NCI-H774 (cell line): ENCODE results near the gene TRMT10C.
"Not testable (repeated sequence)": the region's sequence is repeated elsewhere in the genome, so short reads cannot be mapped to it uniquely, and the experiment has no call there.

Experiments used
- DNase-seq: peaks from one replicate; lab custom pipeline; 2025; lab: John Stamatoyannopoulos, UW

TRMT10C gene

DNA sequence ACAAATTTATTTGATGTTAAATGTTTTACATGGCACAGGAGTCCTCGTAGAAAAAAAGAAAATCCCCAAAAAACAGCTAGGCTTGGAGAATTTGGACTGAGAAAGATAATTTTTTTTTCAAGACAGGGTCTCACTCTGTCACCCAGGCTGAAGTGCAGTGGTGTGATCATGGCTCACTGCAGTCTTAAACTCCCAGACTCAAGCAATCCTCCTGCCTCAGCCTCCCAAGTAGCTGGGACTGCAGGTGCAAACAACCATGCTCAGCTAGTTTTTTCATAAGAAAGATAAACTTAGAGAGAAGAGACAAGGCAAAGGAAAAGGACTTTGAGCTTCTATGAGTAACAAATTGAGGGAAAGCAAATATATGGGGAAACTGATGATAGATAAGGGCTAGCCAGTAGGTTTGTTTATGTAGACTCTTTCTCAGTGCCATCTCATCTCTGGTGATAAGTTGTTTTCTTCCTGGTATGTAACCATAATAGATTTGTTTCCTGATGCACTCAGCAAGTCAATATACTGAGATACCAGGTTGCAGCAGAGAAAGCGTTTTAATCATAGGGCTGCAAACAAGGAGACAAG, 13.1 kb upstream of the TRMT10C start:
- DNase-seq, result no peak

DNA sequence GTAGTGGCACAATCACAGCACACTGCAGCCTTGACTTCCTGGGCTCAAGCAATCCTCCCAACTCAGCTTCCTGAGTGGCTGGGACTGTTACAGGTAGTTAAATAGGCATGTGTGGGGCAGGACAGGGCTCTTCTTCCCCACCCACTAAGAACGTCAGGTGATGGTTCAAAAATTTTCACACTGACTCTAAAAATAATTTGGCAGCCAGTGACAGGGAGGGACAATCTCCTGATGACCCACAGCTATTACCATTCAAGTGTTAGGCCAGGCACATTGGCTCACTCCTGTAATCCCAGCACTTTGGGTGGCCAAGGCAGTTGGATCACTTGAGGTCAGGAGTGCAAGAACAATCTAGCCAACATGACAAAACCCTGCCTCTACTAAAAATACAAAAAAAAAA, 12.2 kb upstream of the TRMT10C start:
- DNase-seq, result no peak

DNA sequence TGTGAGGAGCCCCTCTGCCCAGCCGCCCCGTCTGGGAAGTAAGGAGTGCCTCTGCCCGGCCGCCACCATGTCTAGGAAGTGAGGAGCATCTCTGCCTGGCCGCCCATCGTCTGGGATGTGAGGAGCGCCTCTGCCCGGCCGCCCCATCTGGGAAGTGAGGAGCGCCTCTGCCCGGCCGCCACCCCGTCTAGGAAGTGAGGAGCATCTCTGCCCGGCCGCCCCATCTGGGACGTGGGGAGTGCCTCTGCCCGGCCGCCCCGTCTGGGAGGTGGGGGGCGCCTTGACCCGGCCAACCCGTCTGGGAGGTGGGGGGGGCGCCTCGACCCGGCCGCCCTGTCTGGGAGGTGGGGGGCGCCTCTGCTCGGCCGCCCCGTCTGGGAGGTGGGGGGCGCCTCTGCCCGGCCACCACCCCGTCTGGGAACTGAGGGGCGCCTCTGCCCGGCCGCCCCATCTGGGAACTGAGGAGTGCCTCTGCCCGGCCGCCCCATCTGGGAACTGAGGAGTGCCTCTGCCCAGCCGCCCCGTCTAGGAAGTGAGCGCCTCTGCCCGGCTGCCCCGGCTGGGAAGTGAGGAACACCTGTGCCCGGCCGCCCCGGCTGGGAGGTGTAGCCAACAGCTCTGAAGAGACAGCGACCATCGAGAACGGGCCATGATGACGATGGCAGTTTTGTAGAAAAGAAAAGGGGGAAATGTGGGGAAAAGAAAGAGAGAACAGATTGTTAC, 10.1 kb upstream of the TRMT10C start:
- not testable (repeated sequence) for DNase-seq

DNA sequence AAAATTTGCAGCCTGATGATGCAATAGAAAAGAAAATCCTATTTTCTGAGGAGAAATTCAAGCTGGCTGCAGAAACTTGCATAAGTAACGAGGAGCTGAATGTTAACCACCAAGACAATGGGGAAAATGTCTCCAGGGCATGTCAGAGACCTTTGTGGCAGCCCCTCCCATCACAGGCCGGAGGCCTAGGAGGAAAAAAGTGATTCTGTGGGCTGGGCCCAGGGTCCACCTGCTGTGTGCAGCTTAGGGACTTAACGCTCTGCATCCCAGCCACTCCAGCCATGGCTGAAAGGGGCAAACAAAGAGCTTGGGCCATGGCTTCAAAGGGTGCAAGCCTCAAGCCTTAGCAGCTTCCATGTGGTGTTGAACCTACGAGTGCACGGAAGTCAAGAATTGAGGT, 8.3 kb upstream of the TRMT10C start:
- not testable (repeated sequence) for DNase-seq

DNA sequence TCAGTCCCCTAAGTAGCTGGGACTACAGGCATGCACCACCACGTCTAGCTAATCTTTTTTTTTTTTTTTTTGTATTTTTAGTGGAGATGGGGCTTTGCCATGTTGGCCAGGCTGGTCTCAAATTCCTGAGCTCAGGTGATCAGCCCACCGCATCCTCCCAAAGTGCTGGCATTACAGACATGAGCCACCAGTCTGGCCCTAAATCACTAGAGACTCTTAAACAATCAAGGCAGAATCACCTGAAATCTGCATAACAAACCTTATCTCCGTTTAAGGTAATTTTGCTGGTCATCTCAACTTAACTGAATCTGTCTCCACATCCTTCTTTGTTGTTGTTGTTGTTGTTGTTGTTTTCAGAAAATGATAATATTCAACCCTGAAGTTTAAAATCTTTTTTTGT, 5.6 kb upstream of the TRMT10C start:
- DNase-seq, result no peak

DNA sequence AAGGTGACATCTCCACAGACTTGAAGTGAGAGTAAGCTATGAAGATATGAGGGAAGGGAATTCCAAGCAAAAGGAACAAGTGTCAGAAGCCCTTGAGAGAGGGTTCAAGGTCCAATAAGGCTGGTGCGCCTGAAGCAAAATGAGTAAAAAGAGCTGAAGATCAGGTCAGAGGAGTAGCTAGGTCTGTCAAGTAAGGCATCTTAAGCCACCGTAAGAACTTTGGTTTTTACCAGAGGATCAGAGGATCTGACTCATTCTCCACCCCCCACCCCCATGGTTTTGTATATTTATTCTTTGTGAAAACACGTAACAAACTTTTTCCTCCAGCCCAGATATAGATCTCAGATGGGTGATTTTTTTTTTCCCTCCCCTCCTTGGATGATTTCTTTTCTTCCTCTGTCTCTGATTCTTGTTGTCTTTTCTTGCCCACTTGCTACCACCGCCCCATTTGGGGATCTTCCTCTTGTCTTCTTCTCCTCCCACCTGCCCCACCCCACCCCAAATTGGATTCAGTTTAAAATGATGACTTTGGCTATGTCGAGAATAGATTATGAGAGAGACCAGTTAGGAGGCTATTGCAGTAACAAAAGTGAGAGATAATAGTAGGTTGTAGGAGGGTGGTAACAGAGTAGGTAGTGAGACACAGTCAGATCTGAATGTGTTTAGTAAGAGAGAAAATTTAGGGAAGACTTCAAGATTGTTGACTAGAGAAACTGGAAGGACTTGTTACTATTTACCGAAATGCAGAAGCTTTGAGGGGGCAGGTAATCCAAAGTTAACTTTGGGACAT, 6.1 kb downstream of the TRMT10C start:
- DNase-seq, result no peak

DNA sequence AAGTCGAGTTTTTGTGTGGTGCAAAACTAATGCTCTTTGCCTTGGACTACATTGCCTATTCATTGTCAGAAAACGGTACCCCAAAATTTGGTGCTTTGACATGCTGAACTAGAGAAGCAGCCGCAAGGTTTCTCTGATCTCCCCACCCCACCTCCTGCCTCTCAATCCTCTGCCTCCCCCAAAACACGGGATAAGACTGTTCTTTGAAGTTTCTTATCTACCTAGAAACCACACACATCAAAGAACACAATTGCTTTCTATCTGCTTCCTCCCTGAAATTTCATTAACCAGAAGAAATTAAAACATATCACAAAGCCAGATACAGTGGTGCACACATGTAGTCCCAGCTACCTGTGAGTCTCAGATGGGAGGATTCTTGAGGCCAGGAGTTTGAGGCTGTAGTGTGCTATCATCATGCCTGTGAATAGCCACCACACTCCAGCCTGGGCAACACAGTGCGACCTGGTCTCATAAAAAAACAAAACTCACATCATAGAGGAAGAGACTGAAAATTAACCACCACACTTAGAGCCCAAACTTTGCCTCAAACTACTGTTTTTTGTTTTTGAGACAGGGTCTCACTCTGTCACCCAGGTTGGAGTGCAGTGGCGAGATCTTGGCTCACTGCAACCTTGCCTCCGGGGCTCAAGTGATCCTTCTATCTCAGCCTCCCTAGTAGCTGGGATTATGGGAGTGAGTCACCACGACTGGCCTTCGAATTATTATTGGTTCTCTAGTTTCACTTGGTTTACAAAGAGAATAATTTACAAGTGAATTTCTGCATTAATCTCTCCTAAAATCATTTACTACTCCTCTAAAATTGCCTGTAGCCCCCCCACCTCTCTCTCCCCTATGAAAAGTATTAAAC, 9.6 kb downstream of the TRMT10C start:
- no peak for DNase-seq

DNA sequence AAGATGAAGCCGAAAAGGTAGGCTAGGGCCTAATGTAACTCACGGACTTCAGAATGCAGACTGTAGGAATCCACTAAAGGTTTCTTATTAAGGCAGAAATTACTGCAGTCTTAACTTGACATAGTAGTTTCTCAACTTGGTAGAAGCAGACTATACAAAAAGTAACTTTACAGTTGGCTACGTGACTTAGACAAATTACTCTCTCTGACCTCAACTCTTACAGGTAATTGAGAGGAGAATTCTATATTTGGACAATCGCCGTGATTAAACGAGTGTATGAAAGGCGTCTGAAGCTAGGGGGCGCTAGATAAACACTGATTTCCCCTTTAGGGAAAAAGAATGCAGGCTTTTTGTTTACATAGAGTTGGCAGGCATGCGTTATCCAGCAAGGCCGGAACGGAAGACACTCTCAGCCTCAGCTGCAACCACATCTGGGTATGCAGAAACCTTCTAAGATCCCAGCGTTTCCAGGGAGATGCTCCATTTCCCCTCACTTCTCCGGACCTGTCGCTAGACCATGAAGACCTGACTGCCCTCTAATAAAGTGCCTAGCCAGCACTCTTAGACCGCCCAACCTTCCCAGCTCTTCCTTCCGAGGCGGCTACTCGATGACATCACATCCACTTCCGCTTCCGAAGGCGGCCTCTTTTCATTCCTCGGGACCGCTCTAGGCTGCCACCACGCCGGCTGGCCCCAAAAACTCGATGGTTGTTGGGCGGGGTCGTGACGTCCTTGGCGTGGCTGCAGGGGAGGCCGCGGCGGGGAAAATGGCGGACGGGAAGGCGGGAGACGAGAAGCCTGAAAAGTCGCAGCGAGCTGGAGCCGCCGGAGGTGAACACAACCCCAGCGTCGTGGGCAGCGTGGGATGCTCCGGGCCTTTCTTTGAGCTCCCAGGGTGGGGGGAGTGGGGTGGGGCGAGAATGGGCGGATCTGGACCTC, 12.1 kb downstream of the TRMT10C start, which contains the start of gene PCNP:
TSS of gene PCNP (plus strand) at position 732 of the 939 bp plus-strand sequence. CDS start at position 768, 36 bp downstream.
- peak; percentile 99 for DNase-seq

DNA sequence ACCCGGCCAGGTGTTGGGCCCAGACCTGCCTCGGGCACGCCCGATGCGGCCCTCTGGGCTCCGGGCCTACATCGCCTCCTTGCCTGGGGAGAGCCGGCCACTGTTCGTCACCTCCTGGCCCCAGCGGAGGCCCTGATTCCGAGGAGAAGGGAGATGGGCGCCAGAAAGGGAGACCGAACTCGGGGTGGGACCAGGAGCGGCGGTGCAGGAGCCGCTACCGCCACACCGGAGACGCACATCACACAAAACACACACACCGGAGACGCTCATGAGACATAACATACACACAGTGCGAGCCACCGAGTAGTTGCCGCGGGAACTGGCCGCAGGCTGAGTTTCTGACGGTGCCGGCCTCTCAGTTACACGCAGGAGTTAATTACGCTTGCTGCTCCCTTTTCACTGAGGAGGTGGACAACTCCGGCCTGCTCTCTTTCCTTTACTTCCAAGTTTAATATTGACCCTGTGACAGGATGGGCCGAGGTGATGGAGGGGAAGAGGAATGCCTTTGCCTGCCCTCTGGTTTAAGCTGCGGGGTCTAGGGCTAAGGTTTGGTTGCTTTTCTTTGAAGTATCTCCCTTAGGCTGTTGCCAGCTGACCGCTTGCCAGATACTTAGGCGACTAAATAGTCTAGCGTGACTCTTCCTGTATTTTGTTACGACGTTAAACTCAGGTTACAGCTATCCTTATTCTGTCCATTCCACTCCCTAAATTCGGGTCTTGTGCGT, 12.9 kb downstream of the TRMT10C start:
- DNase-seq, result peak; percentile 38

DNA sequence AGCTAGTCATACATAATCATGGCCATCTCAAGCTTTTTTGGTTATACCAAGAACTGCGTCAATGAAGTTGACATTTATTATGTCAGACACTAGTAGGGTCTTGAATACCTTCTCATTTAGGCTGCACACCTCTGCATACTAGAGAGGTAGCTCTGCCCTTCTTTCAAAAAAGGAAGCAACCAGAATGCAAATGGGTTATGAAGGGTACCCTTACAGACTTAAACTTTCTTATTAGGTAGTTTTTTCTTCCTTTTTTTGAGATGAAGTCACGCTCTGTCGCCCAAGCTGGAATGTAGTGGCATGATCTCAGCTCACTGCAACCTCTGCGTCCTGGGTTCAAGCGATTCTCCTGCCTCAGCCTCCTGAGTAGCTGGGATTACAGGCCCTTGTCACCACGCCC, 15.6 kb downstream of the TRMT10C start:
- DNase-seq, result no peak

DNA sequence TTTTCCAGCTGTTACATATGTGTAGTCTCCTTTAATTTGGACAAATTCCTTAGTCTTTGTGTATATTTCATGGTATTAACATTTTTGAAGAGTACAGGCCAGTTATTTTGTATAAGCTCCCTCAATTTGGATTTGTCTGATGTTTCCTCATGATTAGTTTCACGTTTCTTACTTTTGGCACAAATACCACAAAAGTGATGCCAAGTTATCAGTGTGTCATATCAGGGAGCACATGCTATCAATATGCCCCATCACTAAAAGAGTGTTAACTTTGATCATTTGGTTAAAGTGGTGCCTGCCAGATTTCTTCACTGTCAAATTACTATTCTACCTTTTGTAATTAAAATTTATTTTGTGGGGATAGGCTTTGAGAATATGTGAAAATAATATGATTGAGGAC, 26.9 kb downstream of the TRMT10C start:
- no peak for DNase-seq

DNA sequence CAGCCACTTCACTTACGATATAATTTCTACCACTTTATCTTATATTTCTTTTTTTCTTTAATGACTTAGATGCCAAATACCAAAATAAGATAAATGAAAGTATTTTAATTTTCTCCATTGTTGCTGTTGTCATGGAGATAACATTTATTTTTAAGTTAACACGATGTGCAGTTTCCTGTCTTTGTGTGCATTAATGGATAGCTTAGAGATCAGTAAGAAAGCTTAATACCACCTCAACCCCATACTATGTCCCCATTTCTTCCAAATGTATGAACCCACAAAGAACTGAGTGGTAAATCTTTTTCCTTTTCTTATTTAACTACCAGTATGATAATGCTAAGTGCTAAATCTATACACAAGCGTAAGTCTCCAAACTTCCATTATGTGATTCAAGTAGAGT, 29.4 kb downstream of the TRMT10C start:
- DNase-seq, result no peak

DNA sequence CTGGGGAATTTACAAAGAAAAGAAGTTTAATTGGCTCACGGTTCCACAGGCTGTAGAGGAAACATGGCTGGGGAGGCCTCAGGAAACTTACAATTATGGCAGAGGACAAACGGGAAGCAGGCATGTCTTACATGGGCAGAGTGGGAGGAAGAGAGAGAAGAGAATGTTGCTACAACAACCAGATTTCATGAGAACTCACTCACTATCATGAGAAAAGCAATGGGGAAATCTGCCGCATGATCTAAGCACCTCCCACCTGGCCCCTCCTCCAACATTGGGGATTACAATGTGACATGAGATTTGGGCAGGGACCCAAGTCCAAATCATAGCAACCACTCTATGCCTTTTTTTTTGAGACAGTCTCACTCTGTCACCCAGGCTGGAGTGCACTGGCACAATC, 41.1 kb downstream of the TRMT10C start:
- no peak for DNase-seq

DNA sequence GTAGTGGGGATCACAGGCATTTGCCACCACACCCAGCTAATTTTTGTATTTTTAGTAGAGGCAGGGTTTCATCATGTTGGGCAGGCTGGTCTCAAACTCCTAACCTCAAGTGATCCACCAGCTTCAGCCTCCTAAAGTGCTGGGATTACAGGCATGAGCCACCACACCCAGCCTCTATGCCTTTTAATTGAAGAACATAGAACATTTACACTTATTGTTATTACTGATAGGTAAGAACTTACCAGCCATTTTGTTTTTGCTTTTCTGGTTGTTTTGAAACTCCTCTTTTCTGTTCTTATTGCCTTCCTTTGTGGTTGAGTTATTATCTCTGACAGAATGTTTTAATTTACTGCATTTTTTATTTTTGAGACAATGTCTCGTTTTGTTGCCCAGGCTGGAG, 41.5 kb downstream of the TRMT10C start:
- no peak for DNase-seq

DNA sequence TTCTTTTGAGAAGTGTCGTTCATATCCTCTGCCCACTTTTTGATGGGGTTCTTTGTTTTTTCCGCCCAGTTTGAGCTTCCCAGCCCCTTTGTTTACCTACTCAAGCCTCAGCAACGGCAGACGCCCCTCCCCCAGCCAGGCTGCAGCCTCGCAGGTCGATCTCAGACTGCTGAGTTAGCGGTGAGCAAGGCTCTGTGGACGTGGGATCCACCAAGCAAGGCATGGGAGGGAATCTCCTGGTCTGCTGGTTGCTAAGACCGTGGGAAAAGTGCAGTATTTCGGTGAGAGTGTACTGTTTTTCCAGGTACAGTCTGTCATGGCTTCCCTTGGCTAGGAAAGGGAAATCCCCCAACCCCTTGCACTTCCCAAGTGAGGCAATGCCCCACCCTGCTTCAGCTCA, 43.7 kb downstream of the TRMT10C start:
- not testable (repeated sequence) for DNase-seq

DNA sequence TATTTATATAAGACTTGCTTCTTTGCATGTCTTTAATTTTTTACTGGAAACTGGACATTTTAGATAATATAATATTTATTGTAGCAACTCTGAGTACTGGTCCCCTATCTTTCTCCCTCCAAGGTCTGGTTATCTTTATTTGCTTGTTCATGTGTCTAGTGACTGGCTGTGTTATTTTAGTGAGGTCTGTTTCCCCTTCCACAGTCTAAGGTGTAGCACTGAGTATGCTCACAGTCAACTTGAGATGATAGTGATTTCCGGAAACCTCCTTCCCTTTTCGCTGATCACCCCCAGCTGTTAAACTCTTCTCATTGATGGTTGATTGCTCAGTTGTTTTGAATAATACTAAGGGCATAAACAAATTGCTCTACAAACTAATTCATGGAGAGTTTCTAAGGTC, 49.4 kb downstream of the TRMT10C start:
- no peak for DNase-seq

DNA sequence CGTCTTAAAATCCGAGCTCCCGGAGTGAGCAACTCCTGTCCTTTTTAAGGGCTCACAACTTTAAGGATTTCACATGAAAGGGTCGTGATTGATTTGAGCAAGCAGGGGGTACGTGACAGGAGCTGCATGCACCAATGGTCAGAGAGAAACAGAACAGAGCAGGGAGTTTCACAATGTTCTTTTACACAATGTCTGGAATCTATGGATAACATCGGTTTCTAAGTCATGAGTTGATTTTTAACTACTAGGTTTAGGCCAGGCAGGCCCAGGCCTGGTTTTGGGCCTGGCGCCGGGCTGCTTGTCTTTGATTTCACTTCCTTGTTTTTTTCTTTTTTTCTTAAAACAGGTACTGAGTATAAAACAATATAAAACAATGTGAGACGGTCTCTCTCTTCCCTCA, 51.3 kb downstream of the TRMT10C start:
- DNase-seq, result not testable (repeated sequence)

DNA sequence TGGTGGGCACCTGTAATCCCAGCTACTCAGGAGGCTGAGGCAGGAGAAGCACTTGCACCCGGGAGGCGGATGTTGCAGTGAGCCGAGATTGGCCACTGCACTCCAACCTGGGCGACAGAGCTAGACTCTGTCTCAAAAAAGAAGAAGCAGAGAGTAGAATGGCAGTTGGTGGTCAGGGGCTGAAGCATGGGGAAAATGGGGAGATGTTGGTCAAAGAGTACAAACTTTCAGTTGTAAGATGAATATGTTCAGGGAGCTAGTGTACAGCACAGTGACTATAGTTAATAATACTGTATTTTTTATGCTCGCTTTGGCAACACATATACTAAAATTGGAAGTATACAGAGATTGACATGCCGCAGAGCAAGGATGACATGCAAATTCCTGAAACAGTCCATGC, 53.9 kb downstream of the TRMT10C start:
- DNase-seq, result no peak
